ENCODE measurements around the gene NLRX1.

DNA sequence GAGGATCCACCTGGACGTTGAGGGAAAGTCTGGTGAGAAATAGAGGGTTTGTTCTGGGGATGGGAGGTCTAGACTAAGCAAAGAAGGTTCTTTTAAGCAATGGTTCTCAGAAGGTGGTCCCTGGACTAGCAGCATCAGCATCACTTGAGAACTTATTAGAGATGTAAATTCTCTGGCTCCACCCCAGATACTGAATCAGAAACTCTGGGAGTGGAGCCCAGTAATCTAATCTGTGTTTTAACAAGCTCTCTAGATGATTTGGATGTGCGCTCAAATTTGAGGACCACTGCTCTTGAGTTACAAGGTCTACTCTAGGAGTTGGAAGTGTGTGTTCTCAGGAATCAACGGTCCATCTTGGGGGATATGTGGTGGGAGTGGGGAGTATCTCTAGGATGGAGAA, 23.0 kb upstream of the NLRX1 start:
- TF ChIP-seq, protein P1, sequence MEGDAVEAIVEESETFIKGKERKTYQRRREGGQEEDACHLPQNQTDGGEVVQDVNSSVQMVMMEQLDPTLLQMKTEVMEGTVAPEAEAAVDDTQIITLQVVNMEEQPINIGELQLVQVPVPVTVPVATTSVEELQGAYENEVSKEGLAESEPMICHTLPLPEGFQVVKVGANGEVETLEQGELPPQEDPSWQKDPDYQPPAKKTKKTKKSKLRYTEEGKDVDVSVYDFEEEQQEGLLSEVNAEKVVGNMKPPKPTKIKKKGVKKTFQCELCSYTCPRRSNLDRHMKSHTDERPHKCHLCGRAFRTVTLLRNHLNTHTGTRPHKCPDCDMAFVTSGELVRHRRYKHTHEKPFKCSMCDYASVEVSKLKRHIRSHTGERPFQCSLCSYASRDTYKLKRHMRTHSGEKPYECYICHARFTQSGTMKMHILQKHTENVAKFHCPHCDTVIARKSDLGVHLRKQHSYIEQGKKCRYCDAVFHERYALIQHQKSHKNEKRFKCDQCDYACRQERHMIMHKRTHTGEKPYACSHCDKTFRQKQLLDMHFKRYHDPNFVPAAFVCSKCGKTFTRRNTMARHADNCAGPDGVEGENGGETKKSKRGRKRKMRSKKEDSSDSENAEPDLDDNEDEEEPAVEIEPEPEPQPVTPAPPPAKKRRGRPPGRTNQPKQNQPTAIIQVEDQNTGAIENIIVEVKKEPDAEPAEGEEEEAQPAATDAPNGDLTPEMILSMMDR (conservative IDR thresholded peaks at IDR 0.05 in 1 of 2, IDR thresholded peaks at IDR 0.05 in 1 of 2; ENCODE audit: low read depth in 1 of 2, low read length in 2 of 2), result no peak
- TF ChIP-seq EZH2 (IDR thresholded peaks at IDR 0.05; ENCODE audit: low read length, missing control alignments), result no peak
